ENCODE measurements around the gene PPP1R11.
"Not testable (repeated sequence)": the region's sequence is repeated elsewhere in the genome, so short reads cannot be mapped to it uniquely, and the experiment has no call there.

PPP1R11 gene

GRCh38 chr6:30066577-30067459 lies at the start of gene PPP1R11:
Gene PPP1R11, plus strand, starts transcription at chr6:30067198. Its CDS starts 213 bp downstream, at chr6:30067411.
- peak within 1 kb of the TSS; percentile 87 for H2AFZ ChIP-seq (ENCODE audit: low read length, unreplicated experiment)
- peaks cover 12% of the 10 kb centered on the region for H3K79me2 ChIP-seq (ENCODE audit: control insufficient read depth, insufficient read depth, low read length, unreplicated experiment)
- H3K27ac ChIP-seq (ENCODE audit: low read depth, low read length): peak within 1 kb of the TSS; percentile 80

GRCh38 chr6:30019819-30020218 lies 47.2 kb upstream of the PPP1R11 start:
- Histone ChIP-seq H3K27ac (ENCODE audit: low read depth, low read length) (no peak overlapping the region), H3K4me3 (ENCODE audit: low read depth, low read length) (no peak overlapping the region), H3K36me3 (ENCODE audit: insufficient read depth, low read length) (no peaks in the 10 kb centered on the region), H3K79me2 (ENCODE audit: control insufficient read depth, insufficient read depth, low read length, unreplicated experiment) (no peaks in the 10 kb centered on the region), H2AFZ (ENCODE audit: low read length, unreplicated experiment) (no peak overlapping the region), H3K27me3 (ENCODE audit: insufficient read depth, low read length) (no peaks in the 10 kb centered on the region), H3K4me1 (ENCODE audit: control insufficient read depth, insufficient read depth, low read length, unreplicated experiment) (no peaks in the 10 kb centered on the region)

More at GRCh38 chr6:30066577-30067459, at the start of gene PPP1R11:
- H3K27me3 ChIP-seq (ENCODE audit: insufficient read depth, low read length): peaks cover 6% of the 10 kb centered on the region
- H3K36me3 ChIP-seq (ENCODE audit: insufficient read depth, low read length): no peaks in the 10 kb centered on the region
- H3K4me1 ChIP-seq (ENCODE audit: control insufficient read depth, insufficient read depth, low read length, unreplicated experiment): peaks cover 21% of the 10 kb centered on the region
- peak within 1 kb of the TSS; percentile 84 for H3K4me3 ChIP-seq (ENCODE audit: low read depth, low read length)

GRCh38 chr6:30020626-30021025 lies 46.4 kb upstream of the PPP1R11 start:
- Histone ChIP-seq H3K27ac (ENCODE audit: low read depth, low read length) (no peak overlapping the region), H3K79me2 (ENCODE audit: control insufficient read depth, insufficient read depth, low read length, unreplicated experiment) (no peaks in the 10 kb centered on the region), H3K4me3 (ENCODE audit: low read depth, low read length) (no peak overlapping the region), H3K27me3 (ENCODE audit: insufficient read depth, low read length) (no peaks in the 10 kb centered on the region), H3K36me3 (ENCODE audit: insufficient read depth, low read length) (no peaks in the 10 kb centered on the region), H2AFZ (ENCODE audit: low read length, unreplicated experiment) (no peak overlapping the region), H3K4me1 (ENCODE audit: control insufficient read depth, insufficient read depth, low read length, unreplicated experiment) (no peaks in the 10 kb centered on the region)

- H3K36me3 ChIP-seq (ENCODE audit: insufficient read depth, low read length): no peaks in the 10 kb centered on the region
- no peak overlapping the region for H3K4me3 ChIP-seq (ENCODE audit: low read depth, low read length)
- no peak overlapping the region for H2AFZ ChIP-seq (ENCODE audit: low read length, unreplicated experiment)
- H3K27me3 ChIP-seq (ENCODE audit: insufficient read depth, low read length): no peaks in the 10 kb centered on the region
- no peaks in the 10 kb centered on the region for H3K79me2 ChIP-seq (ENCODE audit: control insufficient read depth, insufficient read depth, low read length, unreplicated experiment)
- H3K27ac ChIP-seq (ENCODE audit: low read depth, low read length): no peak overlapping the region
- no peaks in the 10 kb centered on the region for H3K4me1 ChIP-seq (ENCODE audit: control insufficient read depth, insufficient read depth, low read length, unreplicated experiment)
These were observed 44.8 kb upstream of the PPP1R11 start for GRCh38 chr6:30022189-30022588.

GRCh38 chr6:30022712-30023111 lies 44.3 kb upstream of the PPP1R11 start:
- not testable (repeated sequence) for H3K4me1 ChIP-seq (ENCODE audit: control insufficient read depth, insufficient read depth, low read length, unreplicated experiment); H2AFZ ChIP-seq (ENCODE audit: low read length, unreplicated experiment); H3K27me3 ChIP-seq (ENCODE audit: insufficient read depth, low read length); H3K36me3 ChIP-seq (ENCODE audit: insufficient read depth, low read length); H3K27ac ChIP-seq (ENCODE audit: low read depth, low read length); H3K4me3 ChIP-seq (ENCODE audit: low read depth, low read length); H3K79me2 ChIP-seq (ENCODE audit: control insufficient read depth, insufficient read depth, low read length, unreplicated experiment)

GRCh38 chr6:30025186-30025585 lies 41.8 kb upstream of the PPP1R11 start:
- no peak overlapping the region for H3K27ac ChIP-seq (ENCODE audit: low read depth, low read length)
- no peaks in the 10 kb centered on the region for H3K27me3 ChIP-seq (ENCODE audit: insufficient read depth, low read length)
- H2AFZ ChIP-seq (ENCODE audit: low read length, unreplicated experiment): no peak overlapping the region
- no peaks in the 10 kb centered on the region for H3K4me1 ChIP-seq (ENCODE audit: control insufficient read depth, insufficient read depth, low read length, unreplicated experiment)
- no peaks in the 10 kb centered on the region for H3K36me3 ChIP-seq (ENCODE audit: insufficient read depth, low read length)
- no peak overlapping the region for H3K4me3 ChIP-seq (ENCODE audit: low read depth, low read length)
- H3K79me2 ChIP-seq (ENCODE audit: control insufficient read depth, insufficient read depth, low read length, unreplicated experiment): no peaks in the 10 kb centered on the region

- H3K27me3 ChIP-seq (ENCODE audit: insufficient read depth, low read length): no peaks in the 10 kb centered on the region
- no peaks in the 10 kb centered on the region for H3K36me3 ChIP-seq (ENCODE audit: insufficient read depth, low read length)
- no peak overlapping the region for H2AFZ ChIP-seq (ENCODE audit: low read length, unreplicated experiment)
- no peak overlapping the region for H3K27ac ChIP-seq (ENCODE audit: low read depth, low read length)
- H3K4me3 ChIP-seq (ENCODE audit: low read depth, low read length): no peak overlapping the region
- no peaks in the 10 kb centered on the region for H3K4me1 ChIP-seq (ENCODE audit: control insufficient read depth, insufficient read depth, low read length, unreplicated experiment)
- H3K79me2 ChIP-seq (ENCODE audit: control insufficient read depth, insufficient read depth, low read length, unreplicated experiment): no peaks in the 10 kb centered on the region
These were observed 37.4 kb upstream of the PPP1R11 start for GRCh38 chr6:30029588-30029987.

- Histone ChIP-seq H3K27me3 (ENCODE audit: insufficient read depth, low read length) (no peaks in the 10 kb centered on the region), H3K27ac (ENCODE audit: low read depth, low read length) (no peak overlapping the region), H2AFZ (ENCODE audit: low read length, unreplicated experiment) (no peak overlapping the region), H3K36me3 (ENCODE audit: insufficient read depth, low read length) (no peaks in the 10 kb centered on the region), H3K79me2 (ENCODE audit: control insufficient read depth, insufficient read depth, low read length, unreplicated experiment) (no peaks in the 10 kb centered on the region), H3K4me1 (ENCODE audit: control insufficient read depth, insufficient read depth, low read length, unreplicated experiment) (no peaks in the 10 kb centered on the region), H3K4me3 (ENCODE audit: low read depth, low read length) (no peak overlapping the region)
These were observed 35.6 kb upstream of the PPP1R11 start for GRCh38 chr6:30031381-30031780.

- H3K79me2 ChIP-seq (ENCODE audit: control insufficient read depth, insufficient read depth, low read length, unreplicated experiment); H3K4me3 ChIP-seq (ENCODE audit: low read depth, low read length); H2AFZ ChIP-seq (ENCODE audit: low read length, unreplicated experiment); H3K27me3 ChIP-seq (ENCODE audit: insufficient read depth, low read length); H3K4me1 ChIP-seq (ENCODE audit: control insufficient read depth, insufficient read depth, low read length, unreplicated experiment); H3K36me3 ChIP-seq (ENCODE audit: insufficient read depth, low read length): not testable (repeated sequence)
- H3K27ac ChIP-seq (ENCODE audit: low read depth, low read length): 0 out of 2 replicates have a peak overlapping the region, but pooled peaks have one; percentile 2
These were observed 33.6 kb upstream of the PPP1R11 start for GRCh38 chr6:30033440-30033839.

- Histone ChIP-seq H3K27me3 (ENCODE audit: insufficient read depth, low read length) (no peaks in the 10 kb centered on the region), H3K4me1 (ENCODE audit: control insufficient read depth, insufficient read depth, low read length, unreplicated experiment) (no peaks in the 10 kb centered on the region), H2AFZ (ENCODE audit: low read length, unreplicated experiment) (no peak overlapping the region), H3K79me2 (ENCODE audit: control insufficient read depth, insufficient read depth, low read length, unreplicated experiment) (no peaks in the 10 kb centered on the region), H3K36me3 (ENCODE audit: insufficient read depth, low read length) (no peaks in the 10 kb centered on the region), H3K4me3 (ENCODE audit: low read depth, low read length) (no peak overlapping the region), H3K27ac (ENCODE audit: low read depth, low read length) (no peak overlapping the region)
These were observed 31.2 kb upstream of the PPP1R11 start for GRCh38 chr6:30035784-30036183.

GRCh38 chr6:30037182-30037788 lies 29.7 kb upstream of the PPP1R11 start:
- Histone ChIP-seq H3K36me3 (ENCODE audit: insufficient read depth, low read length) (no peaks in the 10 kb centered on the region), H3K4me3 (ENCODE audit: low read depth, low read length) (no peak overlapping the region), H3K4me1 (ENCODE audit: control insufficient read depth, insufficient read depth, low read length, unreplicated experiment) (no peaks in the 10 kb centered on the region), H3K27me3 (ENCODE audit: insufficient read depth, low read length) (no peaks in the 10 kb centered on the region), H3K79me2 (ENCODE audit: control insufficient read depth, insufficient read depth, low read length, unreplicated experiment) (no peaks in the 10 kb centered on the region), H3K27ac (ENCODE audit: low read depth, low read length) (no peak overlapping the region), H2AFZ (ENCODE audit: low read length, unreplicated experiment) (no peak overlapping the region)
